ENCODE data around the gene FSD1L.
"Not testable (repeated sequence)": the region's sequence is repeated elsewhere in the genome, so short reads cannot be mapped to it uniquely, and the experiment has no call there.

Gene FSD1L

GRCh38 chr9:105535920-105536668 is 88.3 kb downstream of the FSD1L start:
- Mint-ChIP-seq H3K4me1 (ENCODE audit: low read depth) (no peaks in the 10 kb centered on the region), H3K4me3 (no peak overlapping the region), H3K36me3 (no peaks in the 10 kb centered on the region), H3K9me3 (ENCODE audit: low read depth) (no peaks in the 10 kb centered on the region), H3K27ac (no peak overlapping the region), H3K27me3 (no peaks in the 10 kb centered on the region)

- H3K27me3 Mint-ChIP-seq: no peaks in the 10 kb centered on the region
- H3K9me3 Mint-ChIP-seq (ENCODE audit: low read depth): no peaks in the 10 kb centered on the region
- no peak overlapping the region for H3K4me3 Mint-ChIP-seq
- no peak overlapping the region for H3K27ac Mint-ChIP-seq
- H3K4me1 Mint-ChIP-seq (ENCODE audit: low read depth): peaks cover 3% of the 10 kb centered on the region
- no peaks in the 10 kb centered on the region for H3K36me3 Mint-ChIP-seq
These were observed 91.6 kb downstream of the FSD1L start for GRCh38 chr9:105539452-105539851.

GRCh38 chr9:105541838-105542237 is 94.0 kb downstream of the FSD1L start:
- H3K4me1 Mint-ChIP-seq (ENCODE audit: low read depth): peaks cover 3% of the 10 kb centered on the region
- no peak overlapping the region for H3K4me3 Mint-ChIP-seq
- no peak overlapping the region for H3K27ac Mint-ChIP-seq
- no peaks in the 10 kb centered on the region for H3K9me3 Mint-ChIP-seq (ENCODE audit: low read depth)
- H3K27me3 Mint-ChIP-seq: no peaks in the 10 kb centered on the region
- H3K36me3 Mint-ChIP-seq: no peaks in the 10 kb centered on the region

GRCh38 chr9:105554042-105554441 is 106.2 kb downstream of the FSD1L start:
- no peaks in the 10 kb centered on the region for H3K9me3 Mint-ChIP-seq (ENCODE audit: low read depth)

GRCh38 chr9:105557804-105558610 is 110.2 kb downstream of the FSD1L start, which contains the start of gene FKTN:
Gene FKTN (plus strand): TSS chr9:105558131. CDS start chr9:105575033, 16,902 bp downstream.
- H3K27me3 Mint-ChIP-seq: no peaks in the 10 kb centered on the region
- H3K36me3 Mint-ChIP-seq: peaks cover 23% of the 10 kb centered on the region
- peaks cover 20% of the 10 kb centered on the region for H3K4me1 Mint-ChIP-seq (ENCODE audit: low read depth)
- peak within 1 kb of the TSS; percentile 58 for H3K27ac Mint-ChIP-seq
- peaks cover 5% of the 10 kb centered on the region for H3K9me3 Mint-ChIP-seq (ENCODE audit: low read depth)
- H3K4me3 Mint-ChIP-seq: peak within 1 kb of the TSS; percentile 94

More at GRCh38 chr9:105554042-105554441, 106.2 kb downstream of the FSD1L start:
- Mint-ChIP-seq H3K36me3 (peaks cover 3% of the 10 kb centered on the region), H3K27ac (no peak overlapping the region), H3K4me1 (ENCODE audit: low read depth) (peaks cover 15% of the 10 kb centered on the region), H3K27me3 (no peaks in the 10 kb centered on the region), H3K4me3 (no peak overlapping the region)

GRCh38 chr9:105572455-105572854 is 124.6 kb downstream of the FSD1L start:
- Mint-ChIP-seq H3K4me1 (ENCODE audit: low read depth) (peaks cover 3% of the 10 kb centered on the region), H3K36me3 (peaks cover 31% of the 10 kb centered on the region), H3K4me3 (no peak overlapping the region), H3K27ac (no peak overlapping the region), H3K27me3 (no peaks in the 10 kb centered on the region), H3K9me3 (ENCODE audit: low read depth) (peaks cover 13% of the 10 kb centered on the region)

- peaks cover 11% of the 10 kb centered on the region for H3K36me3 Mint-ChIP-seq
- not testable (repeated sequence) for H3K4me3 Mint-ChIP-seq; H3K27ac Mint-ChIP-seq; H3K9me3 Mint-ChIP-seq (ENCODE audit: low read depth); H3K27me3 Mint-ChIP-seq; H3K4me1 Mint-ChIP-seq (ENCODE audit: low read depth)
These were observed 132.1 kb downstream of the FSD1L start for GRCh38 chr9:105579952-105580351.

GRCh38 chr9:105581550-105581949 is 133.7 kb downstream of the FSD1L start:
- not testable (repeated sequence) for H3K4me3 Mint-ChIP-seq; H3K27ac Mint-ChIP-seq; H3K9me3 Mint-ChIP-seq (ENCODE audit: low read depth); H3K36me3 Mint-ChIP-seq; H3K27me3 Mint-ChIP-seq; H3K4me1 Mint-ChIP-seq (ENCODE audit: low read depth)

GRCh38 chr9:105593145-105593544 is 145.3 kb downstream of the FSD1L start:
- Mint-ChIP-seq H3K4me1 (ENCODE audit: low read depth) (no peaks in the 10 kb centered on the region), H3K27ac (no peak overlapping the region), H3K4me3 (no peak overlapping the region), H3K9me3 (ENCODE audit: low read depth) (peaks cover 5% of the 10 kb centered on the region), H3K27me3 (no peaks in the 10 kb centered on the region), H3K36me3 (peaks cover 29% of the 10 kb centered on the region)
